ENCODE measurements around the gene KBTBD3. TPM values are rescaled to one million over a fixed set of nuclear protein-coding genes. Genes with fewer than 3 reads are reported as not detected.

The KBTBD3 gene
- total RNA-seq, 1 experiment from 2014 or later, result 8.8 TPM

GRCh38 chr11:106063009-106063408 lies 14.1 kb downstream of the KBTBD3 start:
- CTCF ChIA-PET, result no interaction called here
- no peak for DNase-seq
- POLR2A ChIA-PET (ENCODE audit: unreplicated experiment), result no interaction called here
- Histone ChIP-seq H3F3A (ENCODE audit: insufficient read depth, low read depth) (no peaks in the 10 kb centered on the region), H3K79me2 (ENCODE audit: low read depth) (no peaks in the 10 kb centered on the region), H3K27me3 (ENCODE audit: insufficient read depth, low read depth) (no peaks in the 10 kb centered on the region), H4K20me1 (ENCODE audit: insufficient read depth) (no peaks in the 10 kb centered on the region), H3K27ac (no peak overlapping the region), H3K4me2 (no peak overlapping the region), H2AFZ (no peak overlapping the region), H3K9me2 (ENCODE audit: insufficient read depth) (no peaks in the 10 kb centered on the region), H3K4me1 (replicated peaks; ENCODE audit: insufficient read depth) (no peaks in the 10 kb centered on the region), H3K36me3 (ENCODE audit: low read depth) (no peaks in the 10 kb centered on the region), H3K4me3 (no peak overlapping the region), H3K9me3 (ENCODE audit: insufficient read depth, low read depth) (no peaks in the 10 kb centered on the region)
- intact Hi-C loops (cut with micrococcal nuclease; ENCODE audit: unreplicated experiment), result no loop called here
- TF ChIP-seq EZH2 (IDR thresholded peaks at IDR 0.05; ENCODE audit: low read depth), result no peak
- TF ChIP-seq, protein P1, sequence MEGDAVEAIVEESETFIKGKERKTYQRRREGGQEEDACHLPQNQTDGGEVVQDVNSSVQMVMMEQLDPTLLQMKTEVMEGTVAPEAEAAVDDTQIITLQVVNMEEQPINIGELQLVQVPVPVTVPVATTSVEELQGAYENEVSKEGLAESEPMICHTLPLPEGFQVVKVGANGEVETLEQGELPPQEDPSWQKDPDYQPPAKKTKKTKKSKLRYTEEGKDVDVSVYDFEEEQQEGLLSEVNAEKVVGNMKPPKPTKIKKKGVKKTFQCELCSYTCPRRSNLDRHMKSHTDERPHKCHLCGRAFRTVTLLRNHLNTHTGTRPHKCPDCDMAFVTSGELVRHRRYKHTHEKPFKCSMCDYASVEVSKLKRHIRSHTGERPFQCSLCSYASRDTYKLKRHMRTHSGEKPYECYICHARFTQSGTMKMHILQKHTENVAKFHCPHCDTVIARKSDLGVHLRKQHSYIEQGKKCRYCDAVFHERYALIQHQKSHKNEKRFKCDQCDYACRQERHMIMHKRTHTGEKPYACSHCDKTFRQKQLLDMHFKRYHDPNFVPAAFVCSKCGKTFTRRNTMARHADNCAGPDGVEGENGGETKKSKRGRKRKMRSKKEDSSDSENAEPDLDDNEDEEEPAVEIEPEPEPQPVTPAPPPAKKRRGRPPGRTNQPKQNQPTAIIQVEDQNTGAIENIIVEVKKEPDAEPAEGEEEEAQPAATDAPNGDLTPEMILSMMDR (conservative IDR thresholded peaks at IDR 0.05), result no peak
- BruUV-seq (replicated peaks), result no TSS peak

- no peak overlapping the region for H3K4me2 ChIP-seq
- intact Hi-C loops (cut with micrococcal nuclease; ENCODE audit: unreplicated experiment), result no loop called here
- no peaks in the 10 kb centered on the region for H3K9me2 ChIP-seq (ENCODE audit: insufficient read depth)
- no peak overlapping the region for H3K27ac ChIP-seq
- H3K4me3 ChIP-seq, result no peak overlapping the region
- no peaks in the 10 kb centered on the region for H3K36me3 ChIP-seq (ENCODE audit: low read depth)
- H2AFZ ChIP-seq, result no peak overlapping the region
- no peaks in the 10 kb centered on the region for H3F3A ChIP-seq (ENCODE audit: insufficient read depth, low read depth)
- no peak for TF ChIP-seq EZH2 (IDR thresholded peaks at IDR 0.05; ENCODE audit: low read depth)
- TF ChIP-seq, protein P1 (conservative IDR thresholded peaks at IDR 0.05), result no peak
- no TSS peak for BruUV-seq (replicated peaks)
- peak in 1 of 2 experiments; percentile 21 for DNase-seq
- H3K27me3 ChIP-seq (ENCODE audit: insufficient read depth, low read depth), result no peaks in the 10 kb centered on the region
- no peaks in the 10 kb centered on the region for H3K79me2 ChIP-seq (ENCODE audit: low read depth)
- H3K4me1 ChIP-seq (replicated peaks; ENCODE audit: insufficient read depth), result no peaks in the 10 kb centered on the region
- no peaks in the 10 kb centered on the region for H3K9me3 ChIP-seq (ENCODE audit: insufficient read depth, low read depth)
- H4K20me1 ChIP-seq (ENCODE audit: insufficient read depth), result no peaks in the 10 kb centered on the region
- CTCF ChIA-PET, result no interaction called here
- POLR2A ChIA-PET (ENCODE audit: unreplicated experiment), result no interaction called here
Measured at GRCh38 chr11:106061954-106062949, 14.9 kb downstream of the KBTBD3 start.

DNA sequence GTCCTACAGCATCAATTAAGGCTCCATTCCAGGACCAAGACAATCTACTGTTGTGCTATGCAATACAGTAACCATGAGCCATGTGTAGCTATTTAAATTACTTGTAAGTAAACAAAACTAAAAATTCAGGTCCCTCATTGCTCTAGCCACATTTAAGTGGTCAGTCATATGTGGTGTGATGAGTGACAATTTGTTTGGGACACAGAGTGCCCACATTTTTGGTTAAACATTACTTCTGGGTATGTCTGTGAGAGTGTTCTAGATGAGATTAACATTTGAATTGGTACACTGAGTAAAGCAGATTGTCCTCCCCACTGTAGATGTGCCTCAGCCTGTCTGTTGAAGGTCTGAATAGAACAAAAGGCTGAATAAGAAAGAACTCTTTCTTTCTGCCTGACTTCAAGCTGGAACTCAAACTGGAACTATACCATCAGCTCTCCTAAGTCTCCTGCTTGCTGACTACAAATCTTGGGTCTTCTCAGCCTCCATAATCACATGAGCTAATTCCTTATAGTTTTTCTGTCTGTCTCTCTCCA lies 15.8 kb downstream of the KBTBD3 start:
- Histone ChIP-seq H3K4me3 (no peak overlapping the region), H3K4me2 (no peak overlapping the region), H3F3A (ENCODE audit: insufficient read depth, low read depth) (no peaks in the 10 kb centered on the region), H2AFZ (no peak overlapping the region), H4K20me1 (ENCODE audit: insufficient read depth) (no peaks in the 10 kb centered on the region), H3K9me2 (ENCODE audit: insufficient read depth) (no peaks in the 10 kb centered on the region), H3K27ac (no peak overlapping the region), H3K9me3 (ENCODE audit: insufficient read depth, low read depth) (no peaks in the 10 kb centered on the region), H3K36me3 (ENCODE audit: low read depth) (no peaks in the 10 kb centered on the region), H3K27me3 (ENCODE audit: insufficient read depth, low read depth) (no peaks in the 10 kb centered on the region), H3K4me1 (replicated peaks; ENCODE audit: insufficient read depth) (no peaks in the 10 kb centered on the region), H3K79me2 (ENCODE audit: low read depth) (no peaks in the 10 kb centered on the region)
- BruUV-seq (replicated peaks), result no TSS peak
- intact Hi-C loops (cut with micrococcal nuclease; ENCODE audit: unreplicated experiment), result no loop called here
- ChIA-PET CTCF (no interaction called here), POLR2A (ENCODE audit: unreplicated experiment) (no interaction called here)
- no peak for DNase-seq
- TF ChIP-seq, protein P1 (conservative IDR thresholded peaks at IDR 0.05), result no peak
- TF ChIP-seq EZH2 (IDR thresholded peaks at IDR 0.05; ENCODE audit: low read depth), result no peak

All from PC-9 (cell line).